GM10248 (cell line): Measurements from ENCODE around the gene NTN4.

Experiments
- CTCF ChIA-PET: fragments of 300-600 bp; sonication (Branson Sonifier 250); formaldehyde crosslinking; extraction: SDS; loops from one replicate; lab custom pipeline; 2021; ENCODE audit warnings: antibody characterized with exemption; lab: Yijun Ruan, JAX
- POLR2A ChIA-PET: fragments of 350-650 bp; sonication (Branson Sonifier 250); formaldehyde crosslinking; extraction: SDS; loops from one replicate; lab custom pipeline; 2020; ENCODE audit warnings: antibody characterized with exemption; lab: Yijun Ruan, JAX
- DNase-seq: peaks from one replicate; pipeline ENCODE4 v3.0.0; 2012; ENCODE audit errors: extremely low spot score
- TF ChIP-seq, protein P1 (sequence below): IDR thresholded peaks from 2 replicates; pipeline ENCODE4 v1.5.1; 2012; ENCODE audit warnings: mild to moderate bottlenecking, low read depth; ENCODE audit errors: extremely low read depth, missing control alignments, control extremely low read depth

Gene NTN4

DNA sequence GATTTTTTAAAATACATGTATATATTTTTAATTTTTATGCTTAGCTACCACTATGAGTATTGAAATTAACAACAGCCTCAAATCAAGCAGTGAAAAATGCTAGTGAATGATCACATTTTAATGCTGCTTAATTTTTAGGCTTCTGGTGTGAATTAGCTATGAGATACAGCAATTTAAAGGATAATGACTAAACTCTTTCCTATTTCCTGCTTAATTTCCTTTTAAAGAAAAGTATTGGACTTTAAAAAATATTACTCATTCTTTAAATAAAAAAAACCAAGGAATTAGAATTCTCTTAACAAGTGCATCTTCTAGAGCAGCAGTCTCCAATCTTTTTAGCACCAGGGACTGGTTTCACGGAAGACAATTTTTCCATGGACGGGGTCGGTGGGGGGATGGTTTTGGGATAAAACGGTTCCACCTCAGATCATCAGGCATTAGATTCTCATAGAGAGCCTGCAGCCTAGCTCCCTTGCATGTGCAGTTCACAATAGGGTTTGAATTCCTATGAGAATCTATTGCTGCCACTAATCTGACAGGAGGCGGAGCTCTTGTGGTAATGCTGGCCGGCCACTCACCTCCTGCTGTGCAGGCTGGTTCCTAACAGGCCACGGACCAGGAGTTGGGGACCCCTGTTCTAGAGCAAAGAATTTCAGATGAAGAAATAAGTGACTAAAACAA lies 18.6 kb upstream of the NTN4 start:
- ChIA-PET POLR2A (no interaction called here), CTCF (no interaction called here)
- TF ChIP-seq, protein P1, sequence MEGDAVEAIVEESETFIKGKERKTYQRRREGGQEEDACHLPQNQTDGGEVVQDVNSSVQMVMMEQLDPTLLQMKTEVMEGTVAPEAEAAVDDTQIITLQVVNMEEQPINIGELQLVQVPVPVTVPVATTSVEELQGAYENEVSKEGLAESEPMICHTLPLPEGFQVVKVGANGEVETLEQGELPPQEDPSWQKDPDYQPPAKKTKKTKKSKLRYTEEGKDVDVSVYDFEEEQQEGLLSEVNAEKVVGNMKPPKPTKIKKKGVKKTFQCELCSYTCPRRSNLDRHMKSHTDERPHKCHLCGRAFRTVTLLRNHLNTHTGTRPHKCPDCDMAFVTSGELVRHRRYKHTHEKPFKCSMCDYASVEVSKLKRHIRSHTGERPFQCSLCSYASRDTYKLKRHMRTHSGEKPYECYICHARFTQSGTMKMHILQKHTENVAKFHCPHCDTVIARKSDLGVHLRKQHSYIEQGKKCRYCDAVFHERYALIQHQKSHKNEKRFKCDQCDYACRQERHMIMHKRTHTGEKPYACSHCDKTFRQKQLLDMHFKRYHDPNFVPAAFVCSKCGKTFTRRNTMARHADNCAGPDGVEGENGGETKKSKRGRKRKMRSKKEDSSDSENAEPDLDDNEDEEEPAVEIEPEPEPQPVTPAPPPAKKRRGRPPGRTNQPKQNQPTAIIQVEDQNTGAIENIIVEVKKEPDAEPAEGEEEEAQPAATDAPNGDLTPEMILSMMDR: no peak
- DNase-seq: no peak

DNA sequence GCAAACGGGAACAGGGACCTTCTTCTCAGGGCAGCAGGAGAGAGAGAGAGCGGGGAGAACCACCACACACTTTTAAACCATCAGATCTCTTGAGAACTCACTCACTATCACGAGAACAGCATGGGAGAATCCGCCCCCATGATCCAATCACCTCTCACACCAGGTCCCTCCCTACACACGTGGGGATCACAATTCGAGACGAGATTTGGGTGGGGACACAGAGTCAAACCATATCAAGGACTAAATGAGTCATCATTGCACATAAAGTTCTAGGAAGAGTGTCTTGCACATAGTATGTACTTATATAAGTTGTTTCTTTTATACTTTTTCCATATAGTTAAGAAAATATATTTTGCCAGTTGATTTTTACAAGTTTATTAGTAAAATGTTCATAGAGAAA lies 17.6 kb upstream of the NTN4 start:
- no peak for DNase-seq
- POLR2A ChIA-PET: no interaction called here
- CTCF ChIA-PET: no interaction called here
- TF ChIP-seq, protein P1: no peak

DNA sequence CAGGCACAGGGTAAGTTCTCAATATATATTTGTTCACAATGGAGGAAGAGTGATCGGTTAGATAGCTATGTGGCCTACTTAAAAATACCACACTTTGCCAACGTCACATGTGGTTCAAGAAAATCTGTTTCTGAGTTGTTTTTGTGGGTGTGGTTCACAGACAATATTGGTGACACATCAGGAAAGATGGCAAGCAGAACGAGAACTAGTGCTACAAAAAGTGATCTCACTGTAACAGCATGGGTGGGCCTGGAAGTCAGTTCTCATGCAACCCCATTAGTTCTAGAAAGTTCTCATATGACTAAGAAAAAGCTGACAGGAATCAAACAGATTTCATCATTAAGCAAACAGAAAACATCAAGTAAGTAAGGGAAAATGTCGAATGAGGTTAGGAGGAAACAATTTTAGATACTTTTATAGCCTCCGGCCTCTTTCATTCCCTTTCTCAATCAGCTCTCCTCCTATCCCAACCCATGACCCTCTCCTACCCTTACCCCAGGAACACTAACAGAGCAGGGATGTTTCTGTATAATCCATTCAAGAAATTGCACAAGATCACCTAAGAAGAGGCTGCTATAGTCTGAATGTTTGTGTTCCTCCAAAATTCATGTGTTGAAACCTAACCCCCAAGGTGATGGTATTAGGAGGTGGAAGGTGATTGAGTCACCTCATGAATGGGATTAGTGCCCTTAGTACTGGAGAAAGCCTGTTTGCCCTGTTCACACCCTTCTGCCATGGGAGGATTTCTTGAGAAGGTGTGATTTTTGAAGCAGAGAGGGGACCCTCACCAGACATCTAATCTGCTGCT lies 15.5 kb upstream of the NTN4 start:
- ChIA-PET POLR2A (no interaction called here), CTCF (no interaction called here)
- TF ChIP-seq, protein P1: no peak
- no peak for DNase-seq

DNA sequence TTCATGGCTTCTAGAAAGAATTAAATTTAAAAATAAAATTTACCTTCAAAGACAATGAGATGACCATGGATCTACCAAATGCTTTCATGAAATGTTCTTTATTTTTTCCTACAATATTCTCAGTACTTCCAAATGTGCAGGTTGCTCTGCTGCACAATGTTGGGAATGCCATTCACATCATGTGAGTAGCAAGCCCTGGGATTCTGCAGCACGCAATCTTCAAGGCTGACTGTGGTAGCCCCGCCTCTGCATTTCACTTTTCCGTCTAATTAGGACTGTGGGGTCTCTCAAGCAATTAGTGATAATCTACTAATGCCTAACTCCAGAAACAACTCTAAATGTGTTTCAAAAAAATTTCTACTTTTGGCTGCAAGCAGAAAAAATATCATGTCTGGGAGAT lies 13.7 kb upstream of the NTN4 start:
- no peak for DNase-seq
- ChIA-PET CTCF (no interaction called here), POLR2A (no interaction called here)
- TF ChIP-seq, protein P1: no peak

DNA sequence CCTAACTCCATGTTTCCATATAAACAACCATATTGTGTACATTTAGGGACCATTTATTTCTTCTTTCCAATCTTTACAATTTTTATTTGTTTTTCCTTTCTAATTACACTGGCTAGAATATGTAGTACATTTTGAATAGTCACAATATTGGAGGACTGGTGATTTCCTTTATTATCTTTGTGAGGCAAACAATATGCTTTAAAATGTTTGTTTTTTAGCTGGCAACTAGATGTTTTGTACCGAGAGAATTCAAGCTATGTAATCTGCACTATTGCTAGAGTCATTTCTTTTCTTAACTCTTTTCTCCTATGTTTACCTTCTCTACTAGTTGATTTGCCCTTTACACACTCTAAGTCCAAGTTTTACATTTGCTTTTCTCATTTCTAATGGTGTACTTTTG lies 13.3 kb upstream of the NTN4 start:
- ChIA-PET POLR2A (no interaction called here), CTCF (no interaction called here)
- DNase-seq: no peak
- TF ChIP-seq, protein P1: no peak

DNA sequence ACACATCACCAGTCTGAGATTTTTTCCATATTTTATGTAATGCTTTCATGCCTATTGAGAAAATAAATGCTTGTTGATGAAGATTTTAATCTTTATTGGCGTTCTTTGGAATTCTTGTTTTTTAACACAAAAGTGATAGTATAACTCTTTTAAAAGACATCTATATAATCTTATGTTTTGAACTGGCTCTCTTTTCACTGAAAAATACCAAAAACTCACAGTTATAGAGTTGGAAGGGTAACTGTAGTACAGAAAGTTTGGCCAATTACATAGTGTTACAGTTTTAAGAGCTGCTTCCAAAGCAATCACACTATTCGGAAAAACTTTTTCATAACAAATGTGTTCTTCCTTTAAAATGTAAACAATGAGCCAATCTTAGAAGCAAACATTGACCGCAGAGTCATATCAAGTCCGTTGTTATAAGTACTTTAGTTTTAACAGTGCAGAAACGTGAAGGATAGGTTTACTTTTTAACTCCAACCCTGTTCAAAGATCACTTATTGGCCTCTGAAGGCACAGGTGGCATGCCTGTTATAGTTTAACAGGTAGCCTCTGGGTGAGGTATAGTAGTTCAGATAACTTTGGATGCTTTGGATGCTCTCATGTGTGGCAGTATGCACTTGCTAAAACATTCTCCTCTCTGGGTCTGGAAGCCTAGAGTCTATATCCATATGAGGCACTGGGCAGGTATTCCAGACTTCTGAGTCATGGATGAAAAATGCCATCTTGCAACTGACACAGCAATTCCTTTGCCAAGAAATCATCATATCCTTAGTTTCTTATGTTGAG lies 12.1 kb upstream of the NTN4 start:
- TF ChIP-seq, protein P1: no peak
- POLR2A ChIA-PET: no interaction called here
- CTCF ChIA-PET: no interaction called here
- no peak for DNase-seq
